K562 (cell line): ENCODE data around the gene INHBC. TPM values are rescaled to one million over a fixed set of nuclear protein-coding genes. Genes with fewer than 3 reads are reported as not detected.
A peak's percentile ranks its signal among the peaks of the same experiment; 100 is the strongest.

Experiments
- CEBPG ChIP-seq, 3 experiments: fragments of 200-800 bp in 1 of 3; sonication (Bioruptor generic) in 1 of 3; sonication (generic) in 1 of 3; formaldehyde crosslinking in 1 of 3; IDR thresholded peaks in 2 of 3; conservative IDR thresholded peaks in 1 of 3; 2 replicates each; pipeline versions ENCODE4 v1.6.1 to v1.8.0; 2016 to 2022; ENCODE audit warnings: missing compliant biosample characterization in 2 of 3, missing genetic modification characterization in 2 of 3, mild to moderate bottlenecking in 1 of 3, missing genetic modification reagents in 1 of 3
- ESRRA ChIP-seq: fragments of 450-650 bp; IDR thresholded peaks from 2 replicates; pipeline ENCODE4 v1.6.1; 2014; ENCODE audit warnings: low read depth, mild to moderate bottlenecking, moderate library complexity, borderline replicate concordance
- JUND ChIP-seq, 2 experiments: IDR thresholded peaks; 2 replicates in 1 of 2; 3 replicates in 1 of 2; pipeline ENCODE4 v1.6.1; 2011; ENCODE audit warnings: borderline replicate concordance in 2 of 2, low read depth in 2 of 2, low read length in 2 of 2, improper control_type of control experiment in 1 of 2, missing biosample characterization in 1 of 2, missing genetic modification characterization in 1 of 2, missing genetic modification reagents in 1 of 2
- KHSRP ChIP-seq: fragments of 450-650 bp; IDR thresholded peaks from 2 replicates; pipeline ENCODE4 v1.6.1; 2017
- MTA1 ChIP-seq: fragments of 450-650 bp; IDR thresholded peaks from 2 replicates; pipeline ENCODE4 v1.6.1; 2017; ENCODE audit warnings: borderline replicate concordance
- NCOA2 ChIP-seq, 2 experiments: fragments of 450-650 bp; IDR thresholded peaks; 2 replicates each; pipeline ENCODE4 v1.6.1; 2018; ENCODE audit warnings: mild to moderate bottlenecking in 2 of 2, moderate library complexity in 1 of 2; ENCODE audit not compliant: partially characterized antibody in 2 of 2
- NCOA6 ChIP-seq: fragments of 450-650 bp; IDR thresholded peaks from 2 replicates; pipeline ENCODE4 v1.6.1; 2017; ENCODE audit warnings: mild to moderate bottlenecking
- PHF8 ChIP-seq: fragments of 200-600 bp; sonication (generic); IDR thresholded peaks from 2 replicates; pipeline ENCODE4 v1.6.1; 2012; ENCODE audit warnings: mixed run types, mild to moderate bottlenecking, inconsistent platforms, low read length, moderate library complexity, borderline replicate concordance
- POLR3A ChIP-seq: IDR thresholded peaks from 2 replicates; pipeline ENCODE4 v1.6.1; 2011; ENCODE audit warnings: borderline replicate concordance, mild to moderate bottlenecking, moderate library complexity; ENCODE audit not compliant: insufficient read length, insufficient read depth; ENCODE audit errors: extremely low read depth
- RBM15 ChIP-seq: fragments of 200-400 bp; formaldehyde crosslinking; IDR thresholded peaks from 2 replicates; pipeline ENCODE4 v1.6.1; 2018; ENCODE audit warnings: mild to moderate bottlenecking, low read length, moderate library complexity; ENCODE audit not compliant: insufficient read depth
- RBM17 ChIP-seq: fragments of 200-400 bp; formaldehyde crosslinking; IDR thresholded peaks from 2 replicates; pipeline ENCODE4 v1.6.1; 2017; ENCODE audit warnings: low read depth, mild to moderate bottlenecking, low read length, borderline replicate concordance
- SAFB2 ChIP-seq: fragments of 200-400 bp; formaldehyde crosslinking; IDR thresholded peaks from 2 replicates; pipeline ENCODE4 v1.6.1; 2018; ENCODE audit warnings: borderline replicate concordance, low read length, low read depth, moderate library complexity; ENCODE audit not compliant: severe bottlenecking
- SREBF1 ChIP-seq: fragments of 150-350 bp; IDR thresholded peaks from 2 replicates; pipeline ENCODE4 v1.6.1; 2014; ENCODE audit warnings: antibody characterized with exemption, low read depth, low read length, borderline replicate concordance
- YBX1 ChIP-seq: fragments of 450-650 bp; IDR thresholded peaks from 2 replicates; pipeline ENCODE4 v1.7.1; 2016; ENCODE audit warnings: mild to moderate bottlenecking
- ZBTB1 ChIP-seq: sonication (generic); formaldehyde crosslinking; IDR thresholded peaks from 2 replicates; pipeline ENCODE4 v1.8.1; 2023; ENCODE audit warnings: missing genetic modification reagents, low read depth, mild to moderate bottlenecking, borderline replicate concordance
- ZFP30 ChIP-seq: fragments of 250-450 bp; sonication (Bioruptor Pico); IDR thresholded peaks from 2 replicates; pipeline ENCODE4 v1.8.0; 2022; ENCODE audit warnings: moderate library complexity, mild to moderate bottlenecking, inconsistent platforms, borderline replicate concordance
- ZNF143 ChIP-seq: sonication (generic); formaldehyde crosslinking; IDR thresholded peaks from 2 replicates; pipeline ENCODE4 v1.9.0; 2022; ENCODE audit warnings: mild to moderate bottlenecking, missing genetic modification reagents
- ZNF212 ChIP-seq: fragments of 450-650 bp; formaldehyde crosslinking; IDR thresholded peaks from 2 replicates; pipeline ENCODE4 v1.4.0; 2020; ENCODE audit warnings: mild to moderate bottlenecking
- ZNF551 ChIP-seq: fragments of 250-450 bp; sonication (Bioruptor Pico); IDR thresholded peaks from 2 replicates; pipeline ENCODE4 v1.5.0; 2021; ENCODE audit warnings: mild to moderate bottlenecking, moderate library complexity
- polyA plus RNA-seq, 8 experiments: library from polyadenylated mRNA; depleted of rRNA in 4 of 8; stranded (reverse) in 5 of 8; unstranded in 3 of 8; fragments of >200 nt; fragmentation: Nextera tagmentation in 2 of 8; fragmentation: Illumina TruSeq in 1 of 8; extraction: Ambion mirVana in 2 of 8; extraction: Trizol in 1 of 8; gene quantifications; 2 replicates each; pipeline versions ENCODE4 v1.2.1 to v1.2.3, GENCODE V29; 2011 to 2014; ENCODE audit warnings: inconsistent platforms in 1 of 8, missing spikeins in 1 of 8
- total RNA-seq, 7 experiments: library from RNA; depleted of rRNA in 6 of 7; stranded (reverse); fragments of >200 nt in 6 of 7; fragmentation: Illumina TruSeq in 2 of 7; extraction: Trizol in 2 of 7; gene quantifications; 2 replicates each; pipeline versions ENCODE4 v1.2.1 to v1.2.3, GENCODE V29; 2011 to 2021; ENCODE audit warnings: low replicate concordance in 1 of 7
- TF ChIP-seq, protein P1 (sequence below), 3 experiments: IDR thresholded peaks in 2 of 3; conservative IDR thresholded peaks in 1 of 3; 2 replicates each; pipeline ENCODE4 v1.5.1; 2011 to 2012; ENCODE audit warnings: low read length in 3 of 3, mild to moderate bottlenecking in 3 of 3, control low read depth in 2 of 3, improper control_type of control experiment in 1 of 3, inconsistent platforms in 1 of 3, low read depth in 1 of 3, mixed read lengths in 1 of 3, moderate library complexity in 1 of 3; ENCODE audit not compliant: insufficient read depth in 2 of 3
- TF ChIP-seq, protein P2 (sequence below): IDR thresholded peaks from 2 replicates; pipeline ENCODE4 v1.6.1; 2011; ENCODE audit not compliant: insufficient read length; ENCODE audit errors: extremely low read depth
- TF ChIP-seq, protein P3 (sequence below): fragments of 250-450 bp; sonication (Bioruptor Pico); IDR thresholded peaks from 2 replicates; pipeline ENCODE4 v1.9.0; 2021; ENCODE audit warnings: mild to moderate bottlenecking
- TF ChIP-seq, protein P4 (sequence below), 2 experiments: fragments of 450-650 bp in 1 of 2; sonication (generic) in 1 of 2; formaldehyde crosslinking; conservative IDR thresholded peaks; 2 replicates each; pipeline versions ENCODE4 v1.4.0 to v1.8.1; 2020 to 2022; ENCODE audit warnings: mild to moderate bottlenecking in 1 of 2, missing genetic modification reagents in 1 of 2

Gene INHBC
- total and polyA plus RNA-seq, 9 of the 15 experiments (the other 6 are each of a cell fraction or from before 2014, with no cell fraction given): 0.07 to 0.24 (median 0.15) TPM; not detected in 4

GRCh38 chr12:57469296-57470164 lies 34.9 kb downstream of the INHBC start (continued):
- no peak for TF ChIP-seq RBM17
- TF ChIP-seq PHF8: no peak
- no peak for TF ChIP-seq JUND (IDR thresholded peaks at IDR 0.05; ENCODE audit: borderline replicate concordance, low read depth, low read length)
- no peak for TF ChIP-seq JUND (tag; IDR thresholded peaks at IDR 0.05; ENCODE audit: borderline replicate concordance, low read depth, low read length)
- TF ChIP-seq, protein P1, sequence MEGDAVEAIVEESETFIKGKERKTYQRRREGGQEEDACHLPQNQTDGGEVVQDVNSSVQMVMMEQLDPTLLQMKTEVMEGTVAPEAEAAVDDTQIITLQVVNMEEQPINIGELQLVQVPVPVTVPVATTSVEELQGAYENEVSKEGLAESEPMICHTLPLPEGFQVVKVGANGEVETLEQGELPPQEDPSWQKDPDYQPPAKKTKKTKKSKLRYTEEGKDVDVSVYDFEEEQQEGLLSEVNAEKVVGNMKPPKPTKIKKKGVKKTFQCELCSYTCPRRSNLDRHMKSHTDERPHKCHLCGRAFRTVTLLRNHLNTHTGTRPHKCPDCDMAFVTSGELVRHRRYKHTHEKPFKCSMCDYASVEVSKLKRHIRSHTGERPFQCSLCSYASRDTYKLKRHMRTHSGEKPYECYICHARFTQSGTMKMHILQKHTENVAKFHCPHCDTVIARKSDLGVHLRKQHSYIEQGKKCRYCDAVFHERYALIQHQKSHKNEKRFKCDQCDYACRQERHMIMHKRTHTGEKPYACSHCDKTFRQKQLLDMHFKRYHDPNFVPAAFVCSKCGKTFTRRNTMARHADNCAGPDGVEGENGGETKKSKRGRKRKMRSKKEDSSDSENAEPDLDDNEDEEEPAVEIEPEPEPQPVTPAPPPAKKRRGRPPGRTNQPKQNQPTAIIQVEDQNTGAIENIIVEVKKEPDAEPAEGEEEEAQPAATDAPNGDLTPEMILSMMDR (IDR thresholded peaks at IDR 0.05 in 2 of 3, conservative IDR thresholded peaks at IDR 0.05 in 1 of 3; ENCODE audit: insufficient read depth in 2 of 3, low read depth in 1 of 3, low read length in 3 of 3): 0 out of 6 replicates have a peak, but pooled peaks of 1 of the 3 experiments have one; percentile 16
- TF ChIP-seq ZFP30 (CRISPR knock-in tag): no peak
- TF ChIP-seq RBM15: no peak
- no peak for TF ChIP-seq NCOA6
- TF ChIP-seq SAFB2: no peak
- TF ChIP-seq ZNF212 (CRISPR knock-in tag): no peak
- TF ChIP-seq YBX1: no peak
- TF ChIP-seq ZBTB1 (CRISPR knock-in tag): peak; percentile 94
- TF ChIP-seq SREBF1: no peak
- TF ChIP-seq, protein P2, sequence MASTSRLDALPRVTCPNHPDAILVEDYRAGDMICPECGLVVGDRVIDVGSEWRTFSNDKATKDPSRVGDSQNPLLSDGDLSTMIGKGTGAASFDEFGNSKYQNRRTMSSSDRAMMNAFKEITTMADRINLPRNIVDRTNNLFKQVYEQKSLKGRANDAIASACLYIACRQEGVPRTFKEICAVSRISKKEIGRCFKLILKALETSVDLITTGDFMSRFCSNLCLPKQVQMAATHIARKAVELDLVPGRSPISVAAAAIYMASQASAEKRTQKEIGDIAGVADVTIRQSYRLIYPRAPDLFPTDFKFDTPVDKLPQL: no peak
- no peak for TF ChIP-seq ZNF143 (CRISPR knock-in tag)
- no peak for TF ChIP-seq CEBPG (CRISPR knock-in tag; IDR thresholded peaks at IDR 0.05)
- peak in 1 of 2 experiments; percentile 38; a peak in 1 of 4 replicates for TF ChIP-seq CEBPG (tag; conservative IDR thresholded peaks at IDR 0.05 in 1 of 2, IDR thresholded peaks at IDR 0.05 in 1 of 2)
- no peak for TF ChIP-seq ZNF551
- TF ChIP-seq, protein P3, sequence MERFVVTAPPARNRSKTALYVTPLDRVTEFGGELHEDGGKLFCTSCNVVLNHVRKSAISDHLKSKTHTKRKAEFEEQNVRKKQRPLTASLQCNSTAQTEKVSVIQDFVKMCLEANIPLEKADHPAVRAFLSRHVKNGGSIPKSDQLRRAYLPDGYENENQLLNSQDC (CRISPR knock-in tag): no peak
- TF ChIP-seq, protein P4, sequence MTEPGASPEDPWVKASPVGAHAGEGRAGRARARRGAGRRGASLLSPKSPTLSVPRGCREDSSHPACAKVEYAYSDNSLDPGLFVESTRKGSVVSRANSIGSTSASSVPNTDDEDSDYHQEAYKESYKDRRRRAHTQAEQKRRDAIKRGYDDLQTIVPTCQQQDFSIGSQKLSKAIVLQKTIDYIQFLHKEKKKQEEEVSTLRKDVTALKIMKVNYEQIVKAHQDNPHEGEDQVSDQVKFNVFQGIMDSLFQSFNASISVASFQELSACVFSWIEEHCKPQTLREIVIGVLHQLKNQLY (CRISPR knock-in tag; conservative IDR thresholded peaks at IDR 0.05): no peak
- TF ChIP-seq MTA1: no peak
- no peak for TF ChIP-seq NCOA2 (IDR thresholded peaks at IDR 0.05; ENCODE audit: partially characterized antibody in 2 of 2)
- no peak for TF ChIP-seq POLR3A
- TF ChIP-seq KHSRP: no peak
- no peak for TF ChIP-seq ESRRA
